DND-41 (cell line): ENCODE results near the gene ANKRD65.

Source experiments
- EZH2 ChIP-seq: IDR thresholded peaks from 3 replicates; pipeline ENCODE4 v1.6.1; 2012; ENCODE audit warnings: borderline replicate concordance, low read depth, mild to moderate bottlenecking, moderate library complexity, low read length, inconsistent platforms; ENCODE audit not compliant: severe bottlenecking
- TF ChIP-seq, protein P1 (sequence below): IDR thresholded peaks from 2 replicates; pipeline ENCODE4 v1.5.1; 2012; ENCODE audit warnings: borderline replicate concordance, low read length, moderate library complexity, mild to moderate bottlenecking; ENCODE audit not compliant: poor library complexity, severe bottlenecking; ENCODE audit errors: extremely low read depth

DNA sequence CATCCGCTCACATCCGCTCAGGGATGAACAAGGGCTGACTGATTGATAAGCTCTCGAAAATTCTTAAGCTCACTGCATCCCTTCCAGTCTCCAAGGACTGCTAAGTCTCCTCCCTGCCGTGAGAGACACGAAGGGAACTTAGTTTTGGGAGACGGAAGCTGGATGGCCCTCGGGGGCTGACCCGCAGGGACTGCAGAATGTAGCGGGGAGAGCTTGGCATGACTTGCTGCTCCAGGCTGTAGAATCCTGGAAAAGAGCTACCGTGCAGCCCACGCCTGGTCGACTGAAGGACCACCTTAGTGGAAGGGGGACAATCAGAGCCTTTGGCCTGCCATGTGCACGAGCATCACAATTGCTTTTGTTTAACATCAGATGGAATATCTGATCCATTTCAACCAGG is 5.3 kb downstream of the ANKRD65 start:
- TF ChIP-seq, protein P1, sequence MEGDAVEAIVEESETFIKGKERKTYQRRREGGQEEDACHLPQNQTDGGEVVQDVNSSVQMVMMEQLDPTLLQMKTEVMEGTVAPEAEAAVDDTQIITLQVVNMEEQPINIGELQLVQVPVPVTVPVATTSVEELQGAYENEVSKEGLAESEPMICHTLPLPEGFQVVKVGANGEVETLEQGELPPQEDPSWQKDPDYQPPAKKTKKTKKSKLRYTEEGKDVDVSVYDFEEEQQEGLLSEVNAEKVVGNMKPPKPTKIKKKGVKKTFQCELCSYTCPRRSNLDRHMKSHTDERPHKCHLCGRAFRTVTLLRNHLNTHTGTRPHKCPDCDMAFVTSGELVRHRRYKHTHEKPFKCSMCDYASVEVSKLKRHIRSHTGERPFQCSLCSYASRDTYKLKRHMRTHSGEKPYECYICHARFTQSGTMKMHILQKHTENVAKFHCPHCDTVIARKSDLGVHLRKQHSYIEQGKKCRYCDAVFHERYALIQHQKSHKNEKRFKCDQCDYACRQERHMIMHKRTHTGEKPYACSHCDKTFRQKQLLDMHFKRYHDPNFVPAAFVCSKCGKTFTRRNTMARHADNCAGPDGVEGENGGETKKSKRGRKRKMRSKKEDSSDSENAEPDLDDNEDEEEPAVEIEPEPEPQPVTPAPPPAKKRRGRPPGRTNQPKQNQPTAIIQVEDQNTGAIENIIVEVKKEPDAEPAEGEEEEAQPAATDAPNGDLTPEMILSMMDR, result no peak
- no peak for TF ChIP-seq EZH2
